GM19043 (cell line): ENCODE measurements around the gene KPTN.
"Not testable (repeated sequence)": the region's sequence is repeated elsewhere in the genome, so short reads cannot be mapped to it uniquely, and the experiment has no call there.

Source experiments
- ATAC-seq: cut with Tn5 transposase; IDR thresholded peaks from one replicate; pipeline ENCODE4 v1.9.1; 2021; ENCODE audit warnings: low read depth; ENCODE audit not compliant: unreplicated experiment

Gene KPTN

DNA sequence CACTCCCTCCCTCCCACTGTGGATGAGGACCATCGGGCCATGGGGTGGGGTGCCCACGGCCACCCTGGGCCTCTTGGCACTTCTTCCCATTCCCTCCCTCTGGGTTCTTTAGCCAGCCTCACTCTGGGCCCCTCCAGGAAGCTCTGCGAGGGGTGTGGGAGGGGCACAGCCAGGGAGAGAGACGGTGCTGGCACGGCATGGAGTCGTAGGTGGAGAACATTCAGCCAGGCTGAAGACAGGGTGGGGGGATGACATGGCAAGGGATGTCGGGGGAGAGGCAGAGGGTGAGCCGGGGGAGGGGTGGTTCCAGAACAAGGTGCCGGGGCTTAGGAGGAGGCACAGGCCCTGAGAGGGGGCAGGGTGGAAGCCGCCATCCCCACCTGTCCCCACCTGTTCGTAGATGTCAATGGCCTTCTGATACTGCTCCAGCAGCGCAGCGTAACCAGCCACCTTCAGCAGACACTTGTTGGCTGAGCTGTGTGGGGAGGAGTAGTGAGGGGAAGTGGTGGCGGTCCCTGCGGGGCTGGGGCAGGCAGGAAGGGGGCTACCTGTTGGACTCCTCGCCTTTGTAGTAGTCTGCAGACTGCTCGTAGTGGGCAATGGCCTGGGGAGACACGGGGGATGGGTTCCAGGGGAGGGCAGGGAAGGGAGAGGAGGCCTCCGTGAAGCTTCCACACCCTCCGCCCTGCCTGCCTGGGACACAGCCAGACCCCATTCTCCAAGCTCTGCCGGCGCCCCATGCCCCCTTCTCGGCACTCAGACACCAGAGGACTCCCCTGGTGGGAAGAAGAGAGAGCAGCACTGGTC lies 8.8 kb upstream of the KPTN start:
- ATAC-seq = no peak

DNA sequence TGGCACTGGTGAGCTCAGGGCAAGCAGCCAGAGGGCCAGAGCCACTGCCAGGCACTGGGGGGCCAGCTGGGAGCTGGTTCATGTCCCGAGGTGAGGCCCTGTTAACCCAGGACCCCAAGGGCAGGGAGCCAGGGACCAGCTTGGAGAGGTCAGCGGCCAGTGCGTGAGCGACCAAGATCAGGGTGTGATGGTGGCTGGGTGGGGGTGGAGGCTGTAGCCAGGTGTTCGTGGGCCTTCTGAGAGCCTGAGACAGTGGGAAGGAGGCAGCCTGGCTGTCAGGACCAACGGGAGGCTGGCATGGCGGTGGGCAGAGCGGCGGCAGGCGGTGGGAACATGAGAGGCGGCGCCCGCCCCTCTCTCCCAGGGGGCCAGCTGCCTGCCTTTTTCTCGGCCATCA lies 8.1 kb upstream of the KPTN start:
- ATAC-seq = no peak

DNA sequence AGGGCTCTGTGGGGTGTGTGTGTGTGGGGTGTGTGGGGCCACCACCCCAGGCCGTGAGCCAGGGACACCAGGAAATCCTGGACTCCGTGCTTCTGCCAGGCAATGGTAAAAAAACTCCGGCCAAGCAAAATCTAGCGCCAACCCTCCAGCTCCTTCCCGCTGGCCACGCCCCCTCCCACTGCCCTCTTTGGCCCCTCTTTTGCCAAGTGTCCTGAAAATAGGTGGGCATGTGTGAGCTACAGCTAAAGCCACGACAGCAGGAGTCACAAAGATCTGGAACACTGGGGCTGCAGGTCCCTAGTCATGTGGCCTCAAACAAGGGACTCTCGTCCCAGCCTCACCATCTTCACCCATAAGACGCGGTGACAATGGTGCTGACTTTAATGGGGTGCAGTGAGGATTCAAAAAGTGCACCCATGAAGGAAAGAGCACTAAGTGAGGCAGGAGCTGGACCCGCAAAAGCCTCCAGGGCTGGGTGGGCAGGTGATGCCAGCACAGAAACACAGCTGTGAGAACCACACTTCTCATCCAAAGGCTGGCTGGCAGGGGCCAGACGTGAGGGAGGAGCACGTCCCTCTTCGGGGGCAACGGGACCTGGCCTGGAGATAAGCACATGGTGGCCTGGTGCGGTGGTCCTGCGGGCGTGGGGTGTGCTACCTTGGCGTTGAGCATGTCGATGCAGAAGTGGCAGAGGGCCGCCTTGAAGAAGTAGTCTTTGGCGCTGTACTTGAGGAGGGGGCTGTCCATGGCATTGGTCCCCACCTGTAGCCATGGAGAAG lies 7.5 kb upstream of the KPTN start:
- no peak for ATAC-seq

DNA sequence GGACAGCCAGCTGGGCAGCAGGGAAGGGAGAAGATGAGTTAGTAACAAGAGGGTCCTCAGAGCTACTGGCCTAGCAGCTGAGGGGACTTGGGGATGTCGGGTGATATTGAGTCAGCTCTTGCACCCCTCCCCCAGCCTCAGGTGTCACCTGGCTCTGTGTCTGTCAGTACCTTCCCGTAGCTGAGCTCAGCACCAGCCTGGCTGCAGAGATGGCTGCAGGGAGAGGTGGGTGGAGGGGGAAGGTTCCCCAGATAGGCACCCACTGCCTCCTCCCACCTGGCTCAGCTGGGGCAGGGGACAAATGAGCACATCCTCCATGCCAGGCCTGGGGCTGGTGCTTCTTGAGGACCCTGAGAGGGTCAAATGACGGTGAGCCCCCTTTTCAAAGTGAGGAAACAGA lies 6.8 kb upstream of the KPTN start:
- no peak for ATAC-seq

DNA sequence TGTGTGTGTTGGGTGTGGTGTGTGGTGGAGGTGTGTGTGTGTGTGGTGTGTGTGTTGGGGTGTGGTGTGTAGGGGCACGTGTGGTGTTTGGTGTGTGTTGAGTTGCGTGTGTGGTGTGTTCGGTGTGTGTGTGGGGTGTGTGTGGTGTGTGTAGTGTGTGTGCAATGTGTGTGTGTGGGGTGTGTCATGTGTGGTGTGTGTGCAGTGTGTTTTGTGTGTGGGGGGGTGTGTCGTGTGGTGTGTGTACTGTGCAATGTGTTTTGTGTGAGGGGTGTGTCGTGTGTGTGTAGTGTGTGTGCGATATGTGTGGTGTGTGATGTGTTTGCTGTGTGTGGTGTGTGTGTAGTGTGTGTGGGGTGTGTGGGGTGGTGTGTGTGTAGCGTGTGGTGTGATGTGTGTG lies 6.0 kb upstream of the KPTN start:
- ATAC-seq = no peak

DNA sequence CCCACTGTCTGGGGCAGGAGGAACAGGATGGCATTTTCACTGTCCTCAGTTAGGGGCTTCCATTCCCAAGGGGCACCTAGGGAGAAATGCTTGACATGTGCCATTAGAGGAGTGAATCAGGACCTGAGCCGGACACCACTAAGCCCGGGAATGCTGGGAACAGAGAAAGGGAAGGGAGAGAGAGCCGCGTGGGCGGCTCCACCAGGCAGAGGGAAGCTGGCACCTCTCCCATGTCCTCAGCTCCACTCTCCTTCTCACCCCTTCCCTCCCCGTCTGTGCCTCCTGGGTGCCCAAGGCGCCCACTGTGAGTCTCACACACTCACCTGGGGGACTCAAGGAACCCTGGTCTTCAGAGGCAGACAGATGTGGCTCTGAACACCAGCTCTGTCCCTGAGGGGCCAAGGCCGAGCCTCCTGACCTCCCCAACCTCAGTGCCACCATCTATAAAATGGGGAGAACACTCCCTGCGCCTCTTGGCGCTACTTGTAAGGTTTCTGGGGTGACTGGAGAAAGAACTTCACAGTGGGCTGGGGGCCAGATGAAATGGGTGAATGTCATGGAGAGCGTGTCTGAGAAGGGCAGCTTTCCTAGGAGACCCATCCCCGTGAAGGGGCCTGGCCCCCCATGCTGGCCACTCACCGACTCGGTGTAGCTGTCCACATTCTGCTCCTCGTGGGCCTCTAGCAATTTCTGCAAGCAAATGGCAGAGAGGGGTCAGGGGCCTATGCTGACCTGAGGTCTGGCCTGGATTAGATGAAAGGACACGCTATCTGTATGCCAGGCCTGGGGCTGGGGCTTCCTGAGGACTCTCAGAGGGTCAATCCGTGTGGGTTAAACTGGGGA lies 5.3 kb upstream of the KPTN start:
- ATAC-seq = no peak

DNA sequence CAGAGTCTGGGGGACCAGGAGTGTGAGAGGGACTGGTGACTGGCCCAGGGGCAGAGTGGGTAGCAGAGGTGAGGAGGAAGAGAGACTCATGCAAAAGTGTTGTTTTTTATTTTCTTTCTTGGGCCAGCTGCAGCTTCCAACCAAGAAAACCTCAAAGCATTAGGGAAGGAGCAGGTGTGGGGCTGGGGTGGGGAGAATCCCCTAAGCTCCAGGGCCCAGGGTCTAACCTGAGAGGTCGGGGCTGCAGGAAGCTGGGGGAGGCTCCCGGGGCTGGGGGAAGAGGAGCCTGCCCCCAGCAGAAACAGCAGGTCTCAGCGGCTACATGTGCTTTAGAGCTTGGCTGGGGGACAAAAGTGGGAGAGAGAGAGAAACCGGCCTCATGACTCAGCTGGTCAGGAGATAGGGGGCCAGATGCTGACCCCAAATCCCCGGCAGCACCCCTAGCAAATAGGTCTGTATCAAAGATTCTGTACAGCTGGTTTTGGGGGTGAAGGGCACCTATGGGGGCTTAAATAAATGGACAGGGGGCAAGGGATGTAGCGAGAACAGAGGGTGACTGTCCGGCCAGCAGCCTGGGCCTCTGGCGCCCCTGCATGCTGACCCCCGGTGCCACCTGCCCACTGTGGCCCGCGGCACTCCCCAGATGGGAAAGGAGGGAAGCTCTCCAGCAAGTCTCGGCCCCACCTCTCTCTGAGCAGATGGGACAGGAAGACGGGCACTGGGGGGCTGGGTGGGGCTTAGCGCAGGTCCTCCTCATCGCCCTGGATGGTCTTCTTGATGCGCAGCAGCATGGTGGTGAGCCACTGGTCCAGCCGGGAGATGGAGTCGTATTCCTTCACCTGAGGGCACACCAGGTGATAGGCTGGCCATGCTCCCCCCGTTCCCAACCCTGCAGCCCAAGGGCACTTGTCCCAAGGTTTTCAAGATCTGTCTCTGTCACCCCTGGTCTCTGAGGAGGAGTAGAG lies 3.8 kb upstream of the KPTN start:
- no peak for ATAC-seq

DNA sequence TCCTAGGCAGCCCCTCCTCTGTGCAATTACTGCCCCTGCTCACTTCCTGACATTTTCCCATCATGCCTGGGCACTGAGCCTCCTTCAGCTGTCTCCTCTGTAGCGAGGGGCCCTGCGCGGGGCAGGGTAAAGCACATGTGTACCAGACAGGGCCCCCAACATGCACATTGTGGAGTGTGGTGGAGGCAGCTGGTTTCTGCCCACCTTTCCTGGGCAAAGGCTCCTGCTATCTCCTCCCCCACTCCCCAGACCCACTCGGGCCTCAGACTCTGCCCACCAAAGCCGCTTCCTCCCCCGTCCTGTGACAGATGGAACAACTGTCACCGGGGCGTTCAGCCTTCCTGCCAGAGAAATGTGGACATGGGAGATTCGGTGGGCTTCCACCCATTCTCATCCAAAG lies 2.9 kb upstream of the KPTN start:
- no peak for ATAC-seq

DNA sequence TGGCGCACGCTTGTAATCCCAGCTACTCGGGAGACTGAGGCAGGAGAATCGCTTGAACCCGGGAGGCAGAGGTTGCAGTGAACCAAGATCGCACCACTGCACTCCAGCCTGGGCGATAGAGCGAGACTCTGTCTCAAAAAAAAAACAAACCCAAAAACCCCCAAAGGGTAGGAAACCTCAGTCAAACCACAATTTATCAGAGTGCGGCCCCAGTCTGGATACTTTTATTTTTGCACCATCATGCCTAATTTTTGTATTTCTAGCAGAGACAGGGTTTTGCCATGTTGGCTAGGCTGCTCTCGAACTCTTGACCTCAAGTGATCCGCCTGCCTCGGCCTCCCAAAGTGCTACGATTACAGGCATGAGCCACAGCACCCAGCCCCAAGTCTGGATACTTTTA lies 2.2 kb upstream of the KPTN start:
- ATAC-seq = not testable (repeated sequence)

DNA sequence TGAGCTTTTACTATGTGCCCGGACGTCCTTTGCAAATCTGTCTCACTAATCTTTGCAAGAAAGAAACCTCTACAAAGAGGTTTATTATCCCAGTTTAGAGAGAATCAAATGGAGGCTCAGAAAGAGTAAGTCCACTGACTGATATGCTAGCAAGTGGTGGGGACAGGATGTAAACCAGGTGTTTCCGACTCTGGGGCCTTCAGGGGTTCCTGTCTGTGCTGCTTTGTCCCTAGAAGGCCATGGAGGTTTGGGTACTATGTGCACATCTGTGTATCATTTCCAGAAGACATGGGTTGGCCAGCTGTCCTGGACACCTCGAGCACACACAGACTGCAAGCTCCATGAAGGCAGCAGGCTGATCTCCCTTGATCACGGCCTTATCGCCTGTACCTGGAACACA lies 1.2 kb upstream of the KPTN start:
- ATAC-seq = no peak

DNA sequence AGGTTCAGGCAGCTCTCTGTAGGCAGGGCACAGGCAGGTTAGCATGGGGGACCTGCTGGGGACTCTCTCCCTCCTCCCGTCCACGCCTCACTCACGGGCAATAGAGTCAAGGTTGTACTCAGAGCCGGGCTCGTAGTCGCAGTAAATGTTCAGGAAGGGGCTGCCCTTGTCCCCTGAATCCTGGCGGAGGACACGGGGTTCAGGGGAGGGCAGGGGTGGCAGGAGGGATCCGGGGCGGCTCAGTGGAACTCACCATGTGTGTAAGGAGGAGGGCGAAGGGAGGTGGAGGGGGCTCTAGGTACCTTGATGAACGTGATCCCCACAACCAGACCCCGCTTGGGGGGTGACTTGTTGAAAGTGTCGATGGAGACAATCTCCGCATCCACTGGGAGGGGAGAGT lies 819 bp downstream of the KPTN start:
- ATAC-seq = no peak

DNA sequence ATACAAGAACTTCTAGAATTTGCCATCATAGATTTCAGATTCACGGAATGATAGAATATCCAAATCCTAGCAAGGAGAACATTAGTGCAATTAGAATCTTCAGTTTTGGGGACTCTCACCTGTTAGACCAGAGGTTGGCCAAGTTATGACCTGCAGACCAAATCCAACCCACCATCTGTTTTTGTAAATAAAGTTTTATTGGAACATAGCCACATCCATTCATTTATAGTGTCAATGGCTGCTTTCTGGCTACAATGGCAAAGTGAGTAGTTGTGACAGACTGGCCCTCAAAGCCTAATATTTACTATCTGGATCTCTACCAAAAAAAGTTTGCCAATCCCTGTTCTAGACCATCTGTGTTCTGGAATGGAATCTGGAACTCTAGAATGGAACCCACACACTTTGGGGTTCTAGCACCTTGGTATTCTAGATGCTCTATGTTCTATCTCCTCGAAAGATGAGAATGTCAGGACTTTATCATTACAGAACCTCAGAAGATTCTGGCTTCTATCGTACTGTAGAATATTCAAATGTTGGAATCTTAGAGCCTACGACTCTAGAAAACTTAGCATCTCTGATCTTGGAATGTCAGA lies 2.5 kb downstream of the KPTN start:
- ATAC-seq = no peak

DNA sequence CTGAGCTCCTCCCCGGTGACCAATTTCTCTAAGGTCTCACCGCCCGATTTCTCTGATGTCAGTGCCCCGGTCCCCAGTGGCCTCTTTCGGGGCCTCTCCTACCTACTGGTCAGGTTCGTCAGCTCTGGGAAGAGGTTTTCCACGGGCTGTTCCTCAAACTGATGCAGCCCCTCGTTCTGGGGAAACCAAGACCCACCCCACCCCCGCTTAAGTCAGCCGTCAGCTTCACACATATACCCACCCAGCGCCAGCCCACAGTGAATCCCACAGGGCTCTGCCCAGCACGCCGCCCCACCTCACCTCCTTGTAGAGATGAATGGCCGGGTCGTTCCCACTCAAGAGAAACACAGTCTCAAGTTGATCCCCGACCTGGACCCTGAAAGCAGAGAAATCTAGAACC lies 3.4 kb downstream of the KPTN start:
- no peak for ATAC-seq

DNA sequence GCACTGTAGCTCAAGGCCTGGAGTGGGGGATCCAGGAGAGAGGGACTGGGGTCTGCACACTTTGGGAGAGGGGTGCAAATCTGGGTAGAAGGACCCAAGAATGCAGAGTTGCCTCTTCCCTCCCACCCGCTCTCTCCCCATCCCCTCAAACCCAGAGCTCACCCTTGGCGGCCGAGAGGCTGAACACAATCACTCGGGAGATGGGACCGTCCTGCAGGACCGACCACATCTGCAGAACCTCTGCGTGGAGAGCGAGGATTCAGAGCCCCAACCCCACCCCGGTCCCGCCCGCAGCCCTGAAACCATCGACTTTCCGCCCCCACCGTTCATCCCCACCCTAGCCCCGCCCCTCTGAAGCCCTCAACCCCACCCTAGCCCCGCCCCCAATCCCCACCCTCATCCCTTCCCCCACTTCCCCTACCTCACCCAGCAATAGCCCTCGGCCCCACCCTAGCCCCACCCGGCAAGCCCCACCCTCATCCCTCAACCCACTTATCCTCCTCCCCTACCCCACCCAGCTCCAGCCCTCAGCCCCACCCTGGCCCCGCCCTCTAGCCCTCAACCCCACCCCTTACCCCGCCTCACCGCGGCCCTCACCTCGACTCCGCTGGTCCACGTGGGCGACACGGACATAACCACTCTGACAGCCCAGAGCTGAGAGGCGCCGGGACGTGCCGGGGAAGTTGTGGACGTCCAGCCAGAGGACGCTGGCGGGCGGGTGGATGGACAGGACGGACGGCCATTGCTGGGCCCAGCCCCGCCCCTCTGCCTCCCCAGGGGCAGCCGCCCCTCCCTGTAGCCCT lies 4.1 kb downstream of the KPTN start:
- no peak for ATAC-seq

DNA sequence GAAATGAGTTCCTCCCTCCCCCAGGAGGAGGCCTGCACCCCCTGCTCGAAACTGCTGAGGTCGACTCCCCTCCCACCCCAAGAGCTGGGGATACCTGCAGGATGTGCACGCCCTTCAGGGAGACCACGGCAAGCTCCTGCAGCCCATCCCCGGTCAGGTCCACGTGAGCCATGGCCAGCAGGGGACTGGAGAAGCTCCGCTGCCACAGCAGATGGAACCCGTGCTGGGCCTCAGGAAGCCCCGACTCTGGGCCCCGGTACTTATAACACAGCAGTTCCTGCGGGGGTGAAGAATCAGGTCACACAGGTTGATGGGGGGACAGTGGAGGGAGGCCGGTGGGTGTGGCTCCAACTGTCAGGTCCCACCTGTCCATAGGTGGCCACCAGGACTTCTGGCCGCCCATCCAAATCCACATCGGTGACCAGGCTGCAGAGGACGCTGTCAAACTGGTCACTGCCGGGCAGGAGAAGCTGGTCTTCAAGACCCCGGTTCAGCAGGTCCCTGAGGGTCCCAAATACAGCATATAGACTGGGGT lies 7.5 kb downstream of the KPTN start:
- no peak for ATAC-seq

DNA sequence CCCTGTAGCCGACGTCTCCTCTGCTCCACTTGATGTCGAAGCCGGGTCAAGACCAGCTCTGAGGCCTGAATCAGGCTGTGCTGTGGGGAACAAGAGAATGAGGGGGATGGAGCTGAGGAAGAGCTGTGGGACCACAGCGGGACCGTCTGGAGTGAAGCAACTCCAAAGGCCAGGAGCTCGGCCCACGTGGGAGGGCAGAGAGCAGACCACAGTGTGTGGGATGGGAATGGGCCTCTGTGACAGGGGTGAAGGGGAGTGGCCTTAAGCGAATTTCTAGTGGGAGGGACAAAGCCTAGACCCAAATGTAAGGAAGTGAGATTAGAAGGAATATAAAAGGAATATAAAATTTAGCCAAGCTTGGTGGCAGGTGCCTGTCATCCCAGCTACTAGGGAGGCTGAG lies 8.6 kb downstream of the KPTN start:
- ATAC-seq = no peak

DNA sequence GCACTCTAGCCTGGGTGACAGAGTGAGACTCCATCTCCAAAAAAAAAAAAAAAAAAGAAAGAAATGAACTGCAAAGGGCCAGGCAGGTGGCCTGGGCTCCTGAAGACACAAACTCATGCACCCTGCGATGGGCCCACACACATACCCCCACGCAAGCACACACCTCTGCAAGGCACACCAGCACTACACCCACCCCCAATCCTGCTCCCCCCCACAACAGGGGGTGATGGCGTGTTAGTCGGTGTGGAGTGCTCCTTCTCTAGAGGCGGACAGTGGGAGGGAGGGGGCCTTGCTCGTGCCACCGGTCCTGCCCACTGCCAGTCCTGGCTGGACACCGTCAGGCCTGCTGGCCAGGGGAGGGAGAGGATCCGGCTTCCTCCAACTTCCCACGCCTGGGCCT lies 10.7 kb downstream of the KPTN start:
- ATAC-seq = no peak

DNA sequence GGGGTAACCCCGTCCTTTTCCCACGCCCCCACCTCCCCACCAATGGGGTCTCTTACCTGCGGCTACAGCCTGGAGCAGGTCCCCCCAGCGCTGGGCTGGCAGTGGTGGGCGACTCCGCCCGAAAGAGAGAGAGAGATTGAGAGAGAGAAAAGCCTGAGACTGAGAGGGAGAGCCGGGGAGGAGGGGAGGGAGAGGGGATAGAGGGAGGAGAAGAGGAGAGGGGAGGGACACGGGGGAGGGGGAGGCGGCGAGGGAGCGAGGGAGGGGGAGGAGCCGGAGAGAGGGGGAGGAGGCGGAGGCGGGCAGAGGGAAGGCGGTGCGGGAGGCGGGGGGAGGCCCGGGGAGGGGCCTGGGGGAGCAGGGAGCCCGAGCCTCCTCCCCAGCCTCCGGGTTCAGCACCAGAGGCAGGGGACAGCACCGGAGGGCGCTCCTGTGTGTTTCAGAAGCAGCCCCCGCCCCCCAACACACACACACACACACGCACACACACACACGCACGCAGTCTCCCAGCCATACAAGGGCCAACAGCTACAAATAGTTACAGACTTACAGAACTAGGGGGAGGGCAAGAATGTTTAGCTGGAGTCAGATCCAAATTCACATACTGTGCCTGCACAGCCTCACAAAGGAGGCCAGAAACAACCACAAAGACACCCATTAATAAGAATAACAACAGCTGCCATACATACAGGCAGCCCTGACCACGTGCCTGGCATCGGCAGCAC lies 12.1 kb downstream of the KPTN start, which contains the start of gene SLC8A2:
Gene SLC8A2, minus strand, starts transcription at position 161 of the 725 bp plus-strand sequence. CDS start 5,490 bp downstream, outside the sequence.
- no peak for ATAC-seq
